ENCODE results near the gene ATG16L1.

ATG16L1 gene

DNA sequence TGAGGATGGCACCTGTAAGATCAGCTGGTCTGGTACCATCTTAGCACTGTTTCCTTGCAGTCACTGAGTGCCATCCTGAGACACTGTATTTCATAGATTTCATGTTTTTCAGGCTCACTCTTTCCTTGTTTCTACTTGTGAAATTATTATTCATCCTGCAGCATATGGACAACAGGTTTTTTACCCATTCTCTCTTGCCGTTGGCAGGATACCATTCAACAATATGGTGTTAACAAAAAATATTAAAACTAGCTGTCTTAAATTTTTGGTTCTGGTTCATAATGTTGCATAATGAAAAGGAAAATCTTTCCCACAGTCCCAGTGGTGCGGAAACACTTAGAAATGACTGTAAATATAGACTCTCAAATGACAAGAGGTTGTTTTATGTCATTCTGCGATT lies 23.1 kb upstream of the ATG16L1 start:
- no peaks in the 10 kb centered on the region for H3K9me3 ChIP-seq (ENCODE audit: control insufficient read depth, insufficient read depth, low read length)
- H3K4me3 ChIP-seq (ENCODE audit: low read depth, low read length): no peak overlapping the region
- H3K4me1 ChIP-seq (ENCODE audit: control insufficient read depth, insufficient read depth, low read length): peaks cover 3% of the 10 kb centered on the region; the same call in 1 of the 2 replicates
- no peak overlapping the region for H3K9ac ChIP-seq (ENCODE audit: low read depth, low read length)
- no peaks in the 10 kb centered on the region for H3K36me3 ChIP-seq (ENCODE audit: control insufficient read depth, insufficient read depth, low read length)
- H3K27me3 ChIP-seq (ENCODE audit: control insufficient read depth, insufficient read depth, low read length): no peaks in the 10 kb centered on the region
- no peak overlapping the region for H3K27ac ChIP-seq (ENCODE audit: low read depth, low read length)

DNA sequence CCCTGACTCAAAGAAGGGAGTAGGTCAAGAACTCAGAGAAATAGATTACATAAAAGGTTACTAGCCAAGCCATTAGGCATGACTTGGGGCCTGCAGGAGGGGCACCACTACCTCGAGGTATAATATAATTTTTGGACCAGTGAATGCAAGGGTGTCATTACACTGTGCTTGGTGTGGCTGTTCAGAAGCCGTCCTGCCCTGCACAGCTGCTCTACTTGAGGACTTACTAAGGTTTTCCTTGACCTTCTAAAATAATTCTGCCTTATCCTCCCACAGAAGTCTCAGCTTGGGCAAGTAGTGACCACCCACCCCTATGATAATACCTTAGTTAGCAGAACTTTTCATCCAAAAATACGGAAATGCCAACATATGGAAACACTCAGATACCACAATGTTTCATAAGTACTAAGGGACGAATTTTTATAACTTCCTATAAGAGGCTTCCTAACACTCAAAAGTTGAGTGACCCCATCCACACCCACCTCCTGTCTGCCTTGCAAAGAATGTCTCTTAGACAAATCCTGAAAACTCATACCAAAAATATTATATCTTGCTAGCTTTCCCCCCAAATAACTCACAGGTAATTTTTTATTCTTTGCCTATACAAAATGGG lies 17.7 kb upstream of the ATG16L1 start:
- Histone ChIP-seq H3K4me3 (ENCODE audit: low read depth, low read length) (no peak overlapping the region), H3K4me1 (ENCODE audit: control insufficient read depth, insufficient read depth, low read length) (no peaks in the 10 kb centered on the region), H3K27me3 (ENCODE audit: control insufficient read depth, insufficient read depth, low read length) (no peaks in the 10 kb centered on the region), H3K27ac (ENCODE audit: low read depth, low read length) (no peak overlapping the region), H3K36me3 (ENCODE audit: control insufficient read depth, insufficient read depth, low read length) (no peaks in the 10 kb centered on the region), H3K9me3 (ENCODE audit: control insufficient read depth, insufficient read depth, low read length) (no peaks in the 10 kb centered on the region), H3K9ac (ENCODE audit: low read depth, low read length) (no peak overlapping the region)

DNA sequence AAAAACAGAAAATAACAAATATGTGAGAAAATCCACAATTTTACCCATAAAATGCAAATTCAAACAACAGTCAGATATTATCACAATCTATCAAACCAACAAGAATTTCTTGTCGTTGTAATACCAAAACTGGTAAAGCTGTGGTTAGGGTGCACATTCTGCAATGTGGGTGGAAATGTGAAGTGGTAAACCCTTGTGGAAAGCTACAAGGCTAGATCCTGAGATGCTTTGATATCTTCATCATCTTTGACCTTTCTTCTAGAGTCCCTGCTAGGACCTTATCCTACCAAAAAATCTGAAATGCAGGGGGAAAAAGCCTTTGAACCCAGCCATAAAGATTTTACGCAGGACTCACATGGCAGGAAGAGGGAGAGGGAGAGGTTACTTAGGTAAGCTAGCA lies 17.2 kb upstream of the ATG16L1 start:
- Histone ChIP-seq H3K9me3 (ENCODE audit: control insufficient read depth, insufficient read depth, low read length) (no peaks in the 10 kb centered on the region), H3K36me3 (ENCODE audit: control insufficient read depth, insufficient read depth, low read length) (no peaks in the 10 kb centered on the region), H3K27me3 (ENCODE audit: control insufficient read depth, insufficient read depth, low read length) (no peaks in the 10 kb centered on the region), H3K4me3 (ENCODE audit: low read depth, low read length) (no peak overlapping the region), H3K9ac (ENCODE audit: low read depth, low read length) (no peak overlapping the region), H3K27ac (ENCODE audit: low read depth, low read length) (no peak overlapping the region), H3K4me1 (ENCODE audit: control insufficient read depth, insufficient read depth, low read length) (no peaks in the 10 kb centered on the region)

DNA sequence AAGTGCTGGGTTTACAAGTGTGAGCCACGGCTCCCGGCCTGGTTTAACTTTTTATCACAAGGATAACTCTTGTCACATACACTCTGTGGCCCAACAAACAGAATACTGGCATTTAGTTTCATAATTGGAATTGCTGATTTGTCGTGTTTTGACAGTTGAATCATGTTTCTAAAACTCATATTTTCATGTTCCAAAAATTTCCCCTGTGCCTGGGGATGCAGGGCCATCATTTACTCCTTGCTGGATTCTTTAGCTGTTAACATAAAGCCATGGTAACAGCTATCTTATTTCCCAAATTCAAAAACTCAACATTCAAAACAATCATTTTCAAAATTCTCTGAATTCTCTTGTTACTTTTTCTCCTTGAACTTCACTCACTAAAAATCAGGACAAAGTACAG lies 16.5 kb upstream of the ATG16L1 start:
- H3K9me3 ChIP-seq (ENCODE audit: control insufficient read depth, insufficient read depth, low read length): no peaks in the 10 kb centered on the region
- H3K36me3 ChIP-seq (ENCODE audit: control insufficient read depth, insufficient read depth, low read length): no peaks in the 10 kb centered on the region
- H3K27me3 ChIP-seq (ENCODE audit: control insufficient read depth, insufficient read depth, low read length): no peaks in the 10 kb centered on the region

DNA sequence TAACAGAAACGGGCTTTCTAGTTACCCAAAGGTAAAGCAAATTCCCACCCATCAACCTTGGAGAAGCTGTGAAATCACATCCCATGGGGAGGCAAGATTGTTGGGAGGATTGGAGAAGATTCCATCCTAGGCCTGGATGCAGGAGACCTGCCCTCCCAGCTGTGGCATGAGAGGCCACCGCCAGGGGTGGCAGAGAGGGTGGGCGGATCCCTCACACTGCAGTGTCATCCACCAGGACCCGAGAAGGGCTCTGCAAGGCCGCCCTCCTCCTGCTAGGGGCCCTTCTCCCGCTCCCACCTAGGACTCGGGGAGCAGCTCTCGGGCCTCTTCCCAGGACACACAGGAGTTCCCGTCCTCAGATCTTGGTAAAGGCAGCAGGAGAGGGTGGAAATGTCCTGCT lies 15.5 kb upstream of the ATG16L1 start:
- Histone ChIP-seq H3K27ac (ENCODE audit: low read depth, low read length) (no peak overlapping the region), H3K4me3 (ENCODE audit: low read depth, low read length) (no peak overlapping the region), H3K9ac (ENCODE audit: low read depth, low read length) (no peak overlapping the region), H3K36me3 (ENCODE audit: control insufficient read depth, insufficient read depth, low read length) (no peaks in the 10 kb centered on the region), H3K9me3 (ENCODE audit: control insufficient read depth, insufficient read depth, low read length) (no peaks in the 10 kb centered on the region), H3K27me3 (ENCODE audit: control insufficient read depth, insufficient read depth, low read length) (no peaks in the 10 kb centered on the region), H3K4me1 (ENCODE audit: control insufficient read depth, insufficient read depth, low read length) (no peaks in the 10 kb centered on the region)

More for the DNA sequence above, 16.5 kb upstream of the ATG16L1 start:
- H3K9ac ChIP-seq (ENCODE audit: low read depth, low read length): no peak overlapping the region
- H3K27ac ChIP-seq (ENCODE audit: low read depth, low read length): no peak overlapping the region
- H3K4me1 ChIP-seq (ENCODE audit: control insufficient read depth, insufficient read depth, low read length): no peaks in the 10 kb centered on the region
- no peak overlapping the region for H3K4me3 ChIP-seq (ENCODE audit: low read depth, low read length)

DNA sequence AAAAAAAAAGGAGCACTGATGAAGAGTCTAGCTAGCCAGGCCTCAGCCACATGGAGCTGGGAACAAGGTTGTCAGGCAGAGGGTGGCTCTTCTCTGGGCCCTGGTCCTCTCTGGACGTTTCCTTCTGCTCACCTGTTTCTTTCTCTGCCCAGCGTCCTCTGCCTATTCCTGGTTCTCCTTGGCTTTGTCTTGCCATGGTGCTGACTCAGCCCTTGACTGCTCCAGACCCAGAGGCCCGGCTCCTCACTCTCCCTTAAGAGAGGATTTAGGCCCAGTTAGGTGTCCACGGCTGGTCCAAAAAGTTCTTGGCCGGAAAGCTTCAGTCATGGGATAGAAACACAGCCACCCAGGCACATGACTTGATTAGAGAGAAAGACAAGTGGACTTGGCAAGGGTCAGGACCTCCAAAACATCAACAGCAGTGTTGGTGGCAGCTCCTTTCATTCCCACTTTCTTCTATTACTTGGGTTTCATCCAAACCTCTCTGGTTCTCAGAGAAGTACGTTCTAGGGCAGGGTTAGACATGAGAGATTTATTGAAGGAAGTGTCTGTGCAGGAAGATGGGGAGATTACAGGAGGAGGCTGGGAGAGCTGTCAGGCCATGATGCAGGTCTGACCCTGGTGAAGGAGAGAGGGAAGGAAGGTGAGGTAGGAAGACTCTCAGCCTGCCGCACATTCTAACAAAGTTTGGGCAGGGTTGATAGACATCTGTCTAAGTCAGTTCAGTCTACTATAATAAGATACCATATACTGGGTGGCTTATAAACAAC lies 14.5 kb upstream of the ATG16L1 start:
- Histone ChIP-seq H3K9me3 (ENCODE audit: control insufficient read depth, insufficient read depth, low read length) (no peaks in the 10 kb centered on the region), H3K4me1 (ENCODE audit: control insufficient read depth, insufficient read depth, low read length) (no peaks in the 10 kb centered on the region), H3K27me3 (ENCODE audit: control insufficient read depth, insufficient read depth, low read length) (no peaks in the 10 kb centered on the region), H3K4me3 (ENCODE audit: low read depth, low read length) (no peak overlapping the region), H3K36me3 (ENCODE audit: control insufficient read depth, insufficient read depth, low read length) (no peaks in the 10 kb centered on the region), H3K27ac (ENCODE audit: low read depth, low read length) (no peak overlapping the region), H3K9ac (ENCODE audit: low read depth, low read length) (no peak overlapping the region)

DNA sequence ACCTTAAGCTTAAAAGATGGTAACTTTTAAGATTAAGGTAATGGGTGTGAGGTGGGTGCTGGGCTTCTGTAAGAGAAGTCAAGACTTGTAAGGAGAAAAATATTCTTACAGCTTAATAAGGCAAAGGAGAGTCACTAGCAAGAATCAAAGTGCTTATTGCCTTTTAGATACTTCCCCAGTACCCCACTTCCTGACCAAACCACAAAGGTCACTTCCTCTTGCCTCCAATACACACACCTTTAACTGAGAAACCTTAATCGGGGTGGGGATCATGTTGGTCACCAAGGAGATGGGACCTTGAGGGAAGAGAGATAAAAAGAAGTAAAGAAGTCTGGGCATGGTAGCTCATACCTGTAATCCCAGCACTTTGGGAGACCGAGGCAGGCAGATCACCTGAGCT lies 10.6 kb upstream of the ATG16L1 start:
- no peaks in the 10 kb centered on the region for H3K9me3 ChIP-seq (ENCODE audit: control insufficient read depth, insufficient read depth, low read length)
- no peak overlapping the region for H3K4me3 ChIP-seq (ENCODE audit: low read depth, low read length)
- no peaks in the 10 kb centered on the region for H3K27me3 ChIP-seq (ENCODE audit: control insufficient read depth, insufficient read depth, low read length)
- no peak overlapping the region for H3K27ac ChIP-seq (ENCODE audit: low read depth, low read length)
- H3K9ac ChIP-seq (ENCODE audit: low read depth, low read length): no peak overlapping the region
- no peaks in the 10 kb centered on the region for H3K4me1 ChIP-seq (ENCODE audit: control insufficient read depth, insufficient read depth, low read length)
- H3K36me3 ChIP-seq (ENCODE audit: control insufficient read depth, insufficient read depth, low read length): no peaks in the 10 kb centered on the region

DNA sequence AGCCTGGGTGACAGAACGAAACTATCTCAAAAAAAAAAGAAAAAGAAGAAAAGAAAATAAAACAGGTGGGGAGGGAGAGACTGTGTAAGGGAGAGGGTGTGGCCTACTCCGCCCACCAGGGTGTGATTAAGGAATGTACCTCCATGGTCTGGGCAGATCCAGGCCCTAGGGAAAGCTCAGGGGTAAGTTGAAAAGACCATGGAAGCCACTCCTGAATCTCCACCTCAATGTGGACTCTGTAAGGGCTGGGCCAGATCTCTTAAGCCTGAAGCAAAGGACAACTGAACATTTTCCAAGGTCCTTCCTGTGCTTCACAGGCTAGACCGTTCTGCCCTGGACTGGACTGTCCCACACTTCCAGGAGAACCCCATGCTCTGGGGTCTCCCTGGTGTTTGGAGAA lies 9.7 kb upstream of the ATG16L1 start:
- no peaks in the 10 kb centered on the region for H3K27me3 ChIP-seq (ENCODE audit: control insufficient read depth, insufficient read depth, low read length)
- no peaks in the 10 kb centered on the region for H3K9me3 ChIP-seq (ENCODE audit: control insufficient read depth, insufficient read depth, low read length)
- H3K9ac ChIP-seq (ENCODE audit: low read depth, low read length): no peak overlapping the region
- H3K4me3 ChIP-seq (ENCODE audit: low read depth, low read length): no peak overlapping the region
- H3K4me1 ChIP-seq (ENCODE audit: control insufficient read depth, insufficient read depth, low read length): no peaks in the 10 kb centered on the region
- H3K36me3 ChIP-seq (ENCODE audit: control insufficient read depth, insufficient read depth, low read length): no peaks in the 10 kb centered on the region
- H3K27ac ChIP-seq (ENCODE audit: low read depth, low read length): no peak overlapping the region

DNA sequence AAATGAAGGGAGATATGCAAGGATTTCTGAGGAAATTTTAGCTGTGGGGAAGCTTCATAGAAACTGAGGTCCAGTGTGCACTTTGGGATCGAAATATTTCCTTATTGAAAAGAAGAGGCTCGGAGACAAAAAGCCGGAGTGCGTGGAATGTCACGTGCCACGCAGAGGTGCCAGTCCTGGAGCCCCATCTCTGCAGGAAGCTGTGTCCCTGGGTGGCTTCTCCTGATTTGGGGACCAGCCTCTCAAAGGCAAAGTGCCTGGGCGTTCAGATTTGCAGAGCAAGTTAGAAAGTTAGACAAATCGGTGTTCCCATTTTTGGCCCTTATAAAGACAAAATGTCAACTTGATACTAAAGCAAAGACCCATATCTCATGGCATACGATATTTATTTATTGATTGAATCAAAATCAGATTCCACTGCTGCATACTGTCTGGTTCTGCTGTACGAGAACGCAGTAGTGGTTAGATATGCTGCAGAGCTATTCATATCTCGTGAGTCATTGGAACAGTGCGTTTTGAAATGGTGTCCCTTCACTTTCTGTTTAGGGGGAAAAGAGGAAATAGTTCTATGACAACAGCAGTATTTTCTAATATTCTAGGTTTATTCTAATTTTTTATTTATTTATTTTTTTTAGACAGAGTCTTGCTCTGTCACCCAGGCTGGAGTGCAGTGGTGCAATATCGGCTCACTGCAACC lies 9.1 kb upstream of the ATG16L1 start:
- no peaks in the 10 kb centered on the region for H3K27me3 ChIP-seq (ENCODE audit: control insufficient read depth, insufficient read depth, low read length)
- H3K27ac ChIP-seq (ENCODE audit: low read depth, low read length): no peak overlapping the region
- H3K36me3 ChIP-seq (ENCODE audit: control insufficient read depth, insufficient read depth, low read length): no peaks in the 10 kb centered on the region
- no peak overlapping the region for H3K4me3 ChIP-seq (ENCODE audit: low read depth, low read length)
- no peaks in the 10 kb centered on the region for H3K4me1 ChIP-seq (ENCODE audit: control insufficient read depth, insufficient read depth, low read length)
- H3K9ac ChIP-seq (ENCODE audit: low read depth, low read length): no peak overlapping the region
- no peaks in the 10 kb centered on the region for H3K9me3 ChIP-seq (ENCODE audit: control insufficient read depth, insufficient read depth, low read length)

DNA sequence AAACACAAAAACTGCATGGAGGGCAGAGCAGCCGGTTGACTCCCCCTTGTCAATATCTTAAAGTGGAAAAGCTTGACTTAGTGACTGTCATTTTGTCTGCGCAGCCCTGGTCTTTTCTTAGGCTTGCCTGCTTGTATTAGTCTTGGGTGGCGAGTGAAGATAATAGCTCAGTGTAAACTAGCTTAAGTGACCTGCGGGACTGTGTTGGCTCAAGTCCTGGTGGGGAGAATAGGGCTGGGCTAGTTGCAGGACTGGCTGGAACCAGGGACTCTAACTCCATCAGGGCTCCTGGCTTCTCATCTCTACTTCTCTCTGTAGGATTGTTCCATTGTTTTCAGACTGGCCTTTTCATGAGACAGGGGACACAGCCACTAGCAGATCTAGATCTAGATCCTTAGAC lies 8.1 kb upstream of the ATG16L1 start:
- H3K9ac ChIP-seq (ENCODE audit: low read depth, low read length): no peak overlapping the region
- no peak overlapping the region for H3K4me3 ChIP-seq (ENCODE audit: low read depth, low read length)
- H3K4me1 ChIP-seq (ENCODE audit: control insufficient read depth, insufficient read depth, low read length): no peaks in the 10 kb centered on the region
- no peak overlapping the region for H3K27ac ChIP-seq (ENCODE audit: low read depth, low read length)
- H3K27me3 ChIP-seq (ENCODE audit: control insufficient read depth, insufficient read depth, low read length): no peaks in the 10 kb centered on the region
- H3K9me3 ChIP-seq (ENCODE audit: control insufficient read depth, insufficient read depth, low read length): no peaks in the 10 kb centered on the region
- no peaks in the 10 kb centered on the region for H3K36me3 ChIP-seq (ENCODE audit: control insufficient read depth, insufficient read depth, low read length)

DNA sequence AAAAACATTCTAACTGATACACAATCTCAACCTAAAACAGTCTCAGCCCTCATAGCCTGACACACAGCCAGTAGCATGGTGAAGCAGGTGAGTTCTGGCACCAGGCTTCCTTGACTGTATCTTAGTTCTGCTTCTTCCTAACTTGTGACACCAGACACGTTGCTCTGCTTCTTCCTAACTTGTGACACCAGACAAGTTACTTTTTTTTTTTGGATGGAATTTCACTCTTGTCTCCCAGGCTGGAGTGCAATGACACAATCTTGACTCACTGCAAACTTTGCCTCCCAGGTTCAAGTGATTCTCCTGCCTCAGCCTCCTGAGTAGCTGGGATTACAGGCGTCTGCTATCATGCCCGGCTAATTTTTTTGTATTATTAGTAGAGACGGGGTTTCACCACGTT lies 6.7 kb upstream of the ATG16L1 start:
- no peaks in the 10 kb centered on the region for H3K9me3 ChIP-seq (ENCODE audit: control insufficient read depth, insufficient read depth, low read length)
- H3K9ac ChIP-seq (ENCODE audit: low read depth, low read length): no peak overlapping the region
- no peak overlapping the region for H3K27ac ChIP-seq (ENCODE audit: low read depth, low read length)
- no peak overlapping the region for H3K4me3 ChIP-seq (ENCODE audit: low read depth, low read length)
- H3K27me3 ChIP-seq (ENCODE audit: control insufficient read depth, insufficient read depth, low read length): no peaks in the 10 kb centered on the region
- H3K4me1 ChIP-seq (ENCODE audit: control insufficient read depth, insufficient read depth, low read length): no peaks in the 10 kb centered on the region
- H3K36me3 ChIP-seq (ENCODE audit: control insufficient read depth, insufficient read depth, low read length): no peaks in the 10 kb centered on the region

Measured in HUES48 (cell line).